Activated CD4-positive, alpha-beta T cell treated with anti-CD3 and anti-CD28 coated beads, Interleukin-2, Interleukin-4, amounts not matched to agents 100 ng/mL and 50 ng/mL, durations not matched to agents 16 hours and 8 hours (primary cell): ENCODE results near the gene KCNK5.

ENCODE experiments used
- DNase-seq: peaks from one replicate; pipeline ENCODE4 v3.0.0-alpha.2; 2020; ENCODE audit warnings: low spot score

The KCNK5 gene

DNA sequence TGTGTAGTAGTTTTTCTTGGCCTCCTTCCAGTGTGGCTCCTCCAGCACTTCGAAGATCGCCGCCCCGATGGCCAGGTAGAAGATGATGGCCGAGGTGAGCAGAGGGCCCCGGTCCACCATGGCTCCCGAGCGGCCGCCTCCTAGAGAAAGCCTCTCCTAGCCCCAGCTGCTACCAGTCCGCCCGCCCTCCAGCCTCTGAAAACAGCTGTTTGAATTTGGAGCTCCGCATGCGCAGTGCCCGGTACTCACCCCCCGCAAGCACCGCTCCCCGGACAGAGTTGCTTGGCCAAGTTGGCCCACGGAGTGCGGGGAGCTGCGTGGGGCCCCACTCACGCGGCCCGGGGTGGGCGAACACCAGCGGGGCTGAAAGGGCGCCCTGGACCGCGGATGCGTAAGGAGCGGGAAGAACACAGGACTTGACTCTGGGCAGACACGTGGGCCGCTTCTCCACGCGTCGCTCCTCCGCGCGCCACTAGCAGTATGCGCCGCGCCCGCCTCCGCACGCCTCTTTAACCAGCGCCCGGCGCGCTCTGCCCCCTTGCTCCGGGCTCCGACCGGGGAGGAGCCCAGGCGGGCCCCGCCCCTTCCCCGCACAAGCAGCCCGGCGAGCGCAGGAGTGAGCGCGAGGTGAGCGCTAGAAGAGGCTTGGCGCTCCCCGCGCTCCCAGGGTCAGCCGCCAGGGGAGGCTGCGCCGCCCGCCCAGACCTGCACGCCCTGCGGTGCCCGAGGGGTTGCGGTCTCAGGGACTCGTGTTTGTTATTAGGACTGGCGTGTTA lies at the start of gene KCNK5:
KCNK5 (minus strand) TSS at position 484 of the 776 bp plus-strand sequence; CDS start at position 120, 364 bp downstream.
- DNase-seq: peak; percentile 88

GRCh38 chr6:39276379-39276995 lies 47.2 kb upstream of the KCNK5 start:
- DNase-seq: no peak

DNA sequence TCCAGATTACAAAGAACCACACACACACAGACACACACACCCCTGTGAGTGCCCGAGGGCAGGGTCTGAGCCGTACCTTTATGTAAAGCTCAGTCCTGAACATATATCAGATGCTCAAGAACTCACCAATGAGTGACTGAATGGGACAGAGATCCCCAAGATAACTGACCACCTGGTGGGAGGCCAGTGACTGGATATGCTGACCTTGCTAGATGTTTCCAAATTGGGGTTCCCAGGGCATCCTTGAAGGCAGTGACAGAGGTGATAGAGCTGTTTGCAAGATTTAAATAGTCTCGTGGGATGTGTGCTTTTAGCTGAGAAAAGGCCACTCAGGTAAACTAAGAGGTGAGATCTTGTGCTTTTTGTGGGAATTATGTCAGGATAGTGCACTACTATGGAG lies 45.6 kb upstream of the KCNK5 start:
- no peak for DNase-seq

DNA sequence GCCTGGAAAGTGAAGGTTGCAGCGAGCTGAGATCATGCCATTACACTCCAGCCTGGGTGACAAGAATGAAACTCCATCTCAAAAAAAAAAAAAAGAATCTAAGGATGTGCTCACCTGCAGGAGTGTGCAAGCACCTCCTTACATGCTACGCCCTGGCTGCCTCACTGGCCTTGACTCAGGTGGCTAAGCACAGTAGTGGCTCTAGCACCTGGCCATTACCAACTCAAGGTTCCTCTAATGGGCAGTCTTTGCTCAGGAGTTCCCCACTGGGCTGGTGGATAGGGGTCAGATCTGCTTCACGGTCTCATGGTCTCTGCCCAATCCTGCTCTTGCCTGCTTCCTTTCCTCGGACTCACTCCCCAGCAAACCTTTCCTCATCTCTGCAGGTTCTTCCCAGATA lies 45.2 kb upstream of the KCNK5 start:
- DNase-seq: no peak

DNA sequence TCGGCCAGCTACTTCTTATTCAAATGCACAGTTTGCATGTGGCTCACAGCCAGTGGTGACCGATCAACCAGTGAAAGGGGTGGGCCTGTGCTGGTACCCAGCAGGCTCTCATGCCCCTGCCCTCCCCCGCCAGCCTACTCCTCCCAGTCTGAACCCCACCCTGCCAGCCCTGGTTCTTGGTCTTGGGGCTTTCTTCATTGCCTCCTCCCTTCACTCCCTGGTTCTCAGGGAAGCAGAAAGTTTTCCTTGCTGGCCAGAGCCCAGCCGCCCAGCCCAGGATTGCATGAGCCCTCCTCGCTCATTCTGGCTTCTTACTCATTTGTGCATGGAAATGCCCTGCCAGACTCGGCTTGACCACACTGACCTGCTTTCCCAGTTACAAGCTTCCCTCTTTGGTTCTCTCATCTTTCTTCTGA lies 44.1 kb upstream of the KCNK5 start:
- no peak for DNase-seq

GRCh38 chr6:39269961-39270360 lies 40.7 kb upstream of the KCNK5 start:
- DNase-seq: no peak

DNA sequence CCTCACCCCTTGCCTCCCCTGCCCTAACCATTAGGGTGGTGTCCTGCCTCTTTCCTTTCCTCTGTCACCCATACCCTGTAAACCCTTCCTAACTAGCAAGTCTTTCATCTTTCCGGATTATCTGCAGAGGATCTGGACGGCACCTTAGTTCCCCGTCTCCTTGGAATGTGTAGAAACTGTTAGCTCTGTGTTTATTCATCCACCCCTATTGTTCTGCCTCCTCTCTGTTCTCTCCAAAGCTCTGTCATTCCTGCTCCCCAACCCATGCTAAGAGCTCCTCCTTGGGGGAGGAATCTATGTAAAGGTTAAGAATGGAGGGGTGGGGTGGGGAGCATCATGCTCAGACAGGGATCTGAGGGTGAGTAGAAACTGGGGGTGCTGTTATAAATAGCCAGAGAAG lies 39.4 kb upstream of the KCNK5 start:
- DNase-seq: no peak

GRCh38 chr6:39268171-39268570 lies 38.9 kb upstream of the KCNK5 start:
- DNase-seq: no peak

DNA sequence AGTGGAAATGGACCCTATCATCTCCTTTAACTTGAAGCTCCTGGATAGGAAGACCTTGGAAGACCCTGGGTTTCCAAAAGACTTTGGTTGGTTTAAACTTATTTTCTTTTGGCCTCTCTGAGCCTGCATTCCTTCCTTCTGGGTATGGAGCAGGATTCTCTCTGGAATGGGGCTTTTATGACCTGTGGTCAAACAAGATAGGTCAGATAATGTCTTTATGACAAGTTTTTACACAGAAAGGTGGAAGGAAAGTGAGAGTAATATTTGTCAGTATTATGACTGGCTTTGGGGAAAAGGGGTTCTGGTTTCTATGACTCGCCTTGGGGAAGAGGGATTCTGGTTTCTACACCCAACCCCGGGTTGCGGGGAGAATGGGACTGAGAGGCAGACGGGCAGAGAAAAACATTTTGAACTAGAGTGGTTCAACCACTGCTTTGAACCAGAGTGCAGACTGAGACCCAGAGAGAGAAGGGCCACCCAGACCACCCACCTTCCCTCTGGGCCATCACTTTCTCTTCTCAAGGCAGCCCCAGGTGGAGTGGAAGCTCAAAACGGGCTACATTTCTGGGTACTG lies 37.6 kb upstream of the KCNK5 start:
- no peak for DNase-seq

DNA sequence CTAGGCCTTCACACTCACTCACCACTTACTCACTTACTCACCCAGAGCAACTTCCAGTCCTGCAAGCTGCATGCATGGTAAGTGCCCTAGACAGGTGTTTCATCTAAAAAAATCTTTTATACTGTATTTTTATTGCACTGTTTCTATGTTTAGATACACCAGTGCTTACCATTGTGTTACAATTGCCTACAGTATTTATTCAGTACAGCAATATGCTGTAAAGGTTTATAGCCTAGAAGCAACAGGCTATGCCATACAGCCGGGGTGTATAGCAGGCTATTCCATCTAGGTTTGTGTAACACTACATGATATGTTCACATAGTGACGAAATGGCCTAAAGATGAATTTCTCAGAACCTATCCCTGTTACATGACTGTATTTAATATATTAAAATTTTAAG lies 37.1 kb upstream of the KCNK5 start:
- no peak for DNase-seq

GRCh38 chr6:39263303-39264037 lies 34.2 kb upstream of the KCNK5 start:
- peak; percentile 40 for DNase-seq

- DNase-seq: no peak
Measured at GRCh38 chr6:39261751-39262150, 32.5 kb upstream of the KCNK5 start.

- DNase-seq: no peak
Measured at GRCh38 chr6:39260953-39261352, 31.7 kb upstream of the KCNK5 start.

DNA sequence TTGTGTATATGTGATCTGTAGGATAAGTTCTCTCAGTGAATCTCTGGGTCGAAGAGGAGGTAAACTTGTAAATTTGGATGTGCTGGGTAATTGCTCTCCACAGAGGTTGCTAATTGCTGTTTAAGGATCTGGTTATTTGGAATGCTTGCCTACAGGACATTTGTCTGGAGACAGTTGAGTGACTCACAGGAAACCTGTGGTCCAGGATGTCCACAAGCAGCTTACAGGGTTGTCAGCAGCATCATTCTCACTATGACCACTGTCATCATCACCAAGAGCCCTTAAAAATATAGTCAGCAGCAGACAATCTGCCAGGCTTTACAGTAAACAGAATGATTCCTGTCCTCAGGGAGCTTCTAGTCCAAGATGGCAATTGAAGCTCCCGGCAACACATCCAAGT lies 31.2 kb upstream of the KCNK5 start:
- no peak for DNase-seq

DNA sequence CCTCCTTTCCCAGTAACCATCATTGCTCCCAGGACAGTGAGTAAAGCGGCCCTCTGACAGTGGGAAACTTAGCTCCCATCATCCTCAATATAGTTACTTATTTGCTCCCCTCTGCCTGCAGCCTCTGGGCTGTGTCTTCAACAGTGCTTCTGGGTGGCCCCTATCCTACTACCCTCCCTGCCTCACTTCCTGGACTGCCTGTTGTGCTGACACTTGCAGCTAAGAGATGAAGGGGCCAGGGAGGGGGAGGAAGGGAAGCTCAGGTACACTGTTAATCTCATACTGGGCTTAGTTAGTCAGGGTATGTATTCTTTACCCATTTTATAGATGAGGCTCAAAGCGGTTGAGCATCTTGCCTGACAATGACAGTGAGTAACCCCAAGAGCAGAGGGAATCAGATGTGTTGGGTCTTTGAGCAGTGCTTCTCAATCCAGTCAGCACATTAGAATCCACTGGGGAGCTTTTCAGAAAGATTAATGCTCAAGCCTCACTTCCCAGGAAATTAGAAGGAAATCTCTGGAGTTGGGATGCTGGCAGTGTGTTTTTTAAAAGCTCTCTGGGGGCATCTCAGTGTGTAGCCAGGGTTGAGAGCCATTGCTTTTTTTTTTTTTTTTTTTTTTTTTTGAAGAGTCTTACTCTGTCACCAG lies 27.1 kb upstream of the KCNK5 start:
- no peak for DNase-seq

- DNase-seq: peak; percentile 27
Measured at GRCh38 chr6:39254999-39255535, 25.8 kb upstream of the KCNK5 start.

- DNase-seq: no peak
Measured at GRCh38 chr6:39251406-39251805, 22.1 kb upstream of the KCNK5 start.

GRCh38 chr6:39250507-39250906 lies 21.2 kb upstream of the KCNK5 start:
- no peak for DNase-seq

DNA sequence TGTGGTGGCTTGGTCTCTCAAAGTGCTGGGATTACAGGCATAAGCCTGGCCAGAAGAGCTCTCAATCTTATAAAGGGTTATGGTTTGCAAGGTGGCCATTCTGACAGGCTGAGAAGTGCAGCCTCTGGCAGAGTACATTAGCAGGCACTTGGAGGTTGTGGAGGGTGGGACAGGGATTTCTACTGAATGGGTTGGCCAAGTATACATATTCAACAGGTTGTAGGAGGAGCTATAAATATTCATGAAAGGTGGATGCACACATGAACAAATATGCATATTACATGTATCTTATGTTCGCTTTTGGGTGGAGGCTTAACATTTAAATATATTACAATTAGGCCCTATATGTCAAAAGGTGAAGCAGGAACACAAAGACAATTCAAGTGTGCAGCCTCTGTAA lies 20.0 kb upstream of the KCNK5 start:
- DNase-seq: no peak

- DNase-seq: no peak
Measured at GRCh38 chr6:39247667-39248194, 18.5 kb upstream of the KCNK5 start.

DNA sequence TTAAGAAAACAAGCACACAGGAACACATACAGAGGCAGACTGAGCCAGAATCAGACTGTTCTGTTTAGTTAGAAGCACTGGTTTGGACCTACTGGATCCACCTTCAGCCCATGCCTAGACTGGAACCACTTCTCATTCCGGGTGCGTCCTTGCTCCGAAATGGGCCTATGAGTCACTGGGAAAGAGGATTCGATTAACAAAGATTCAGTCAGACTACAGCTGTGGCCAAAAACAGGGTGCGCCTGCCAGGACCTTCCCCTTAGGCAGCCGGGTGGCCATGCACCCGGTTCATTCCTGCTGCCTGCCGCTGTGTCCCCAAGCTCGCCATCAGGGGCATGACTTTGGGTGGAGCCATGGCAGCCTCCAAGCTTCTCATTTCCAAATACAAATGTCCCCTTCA lies 14.5 kb upstream of the KCNK5 start:
- DNase-seq: no peak
